Naive thymus-derived CD4-positive, alpha-beta T cell (primary cell): ENCODE data around the gene PRKN. TPM values are rescaled to one million over a fixed set of nuclear protein-coding genes. Genes with fewer than 3 reads are reported as not detected.

Experiments
- ATAC-seq: fragments of 150-1000 bp; cut with Tn5 transposase; 2 replicates; pipeline ENCODE4 v1.10.0; 2021; ENCODE audit warnings: mild to moderate bottlenecking, moderate library complexity
- CTCF ChIA-PET: fragments of 350-600 bp; sonication (Branson Sonifier 250); formaldehyde crosslinking; loops from one replicate; lab custom pipeline; 2021; ENCODE audit warnings: antibody characterized with exemption; lab: Charles Lee
- POLR2A ChIA-PET: fragments of 350-600 bp; sonication (Branson Sonifier 250); formaldehyde crosslinking; loops from one replicate; lab custom pipeline; 2021; ENCODE audit warnings: antibody characterized with exemption, inconsistent platforms; lab: Charles Lee
- DNase-seq, 9 donors: peaks; one replicate each; pipeline versions ENCODE4 v3.0.0 to v3.0.0-alpha.2; 2020 to 2022; ENCODE audit warnings: mixed read lengths in 1 of 9
- H3K27ac ChIP-seq: one replicate; pipeline ENCODE4 v1.7.0; 2013; ENCODE audit warnings: mild to moderate bottlenecking, low read depth, low read length, moderate library complexity
- H3K27me3 ChIP-seq, 2 donors: one replicate each; pipeline ENCODE4 v1.7.0; 2013; ENCODE audit warnings: low read length in 2 of 2, mild to moderate bottlenecking in 2 of 2, moderate library complexity in 2 of 2; ENCODE audit not compliant: control insufficient read depth in 2 of 2, insufficient read depth in 2 of 2
- H3K36me3 ChIP-seq, 3 experiments: 1 replicate in 2 of 3; 2 replicates in 1 of 3; pipeline ENCODE4 v1.7.0; 2013; ENCODE audit warnings: low read length in 3 of 3, mild to moderate bottlenecking in 3 of 3, moderate library complexity in 1 of 3; ENCODE audit not compliant: insufficient read depth in 3 of 3, control insufficient read depth in 2 of 3
- H3K4me1 ChIP-seq, 2 donors: one replicate each; pipeline ENCODE4 v1.7.0; 2013; ENCODE audit warnings: low read length in 2 of 2, mild to moderate bottlenecking in 2 of 2, moderate library complexity in 1 of 2; ENCODE audit not compliant: control insufficient read depth in 2 of 2, insufficient read depth in 2 of 2
- H3K4me3 ChIP-seq: 2 replicates; pipeline ENCODE4 v1.7.0; 2013; ENCODE audit warnings: mild to moderate bottlenecking, low read length
- H3K9me3 ChIP-seq, 3 experiments: 1 replicate in 2 of 3; 2 replicates in 1 of 3; pipeline ENCODE4 v1.7.0; 2013; ENCODE audit warnings: low read length in 3 of 3; ENCODE audit not compliant: control insufficient read depth in 2 of 3
- H3K27ac Mint-ChIP-seq, 9 donors: one replicate each; pipeline ENCODE4 v1.8.0; 2020 to 2022; ENCODE audit warnings: mixed read lengths in 9 of 9, mild to moderate bottlenecking in 8 of 9, moderate library complexity in 5 of 9, inconsistent platforms in 2 of 9
- H3K27me3 Mint-ChIP-seq, 5 donors: one replicate each; pipeline ENCODE4 v1.8.0; 2021 to 2022; ENCODE audit warnings: mixed read lengths in 5 of 5, mild to moderate bottlenecking in 1 of 5
- H3K36me3 Mint-ChIP-seq, 5 donors: one replicate each; pipeline ENCODE4 v1.8.0; 2020 to 2022; ENCODE audit warnings: mixed read lengths in 5 of 5, mild to moderate bottlenecking in 3 of 5, inconsistent platforms in 1 of 5
- H3K4me1 Mint-ChIP-seq, 7 donors: one replicate each; pipeline ENCODE4 v1.8.0; 2020 to 2022; ENCODE audit warnings: mixed read lengths in 7 of 7, mild to moderate bottlenecking in 3 of 7, inconsistent platforms in 1 of 7
- H3K4me3 Mint-ChIP-seq, 10 donors: one replicate each; pipeline ENCODE4 v1.8.0; 2020 to 2022; ENCODE audit warnings: mild to moderate bottlenecking in 10 of 10, mixed read lengths in 10 of 10, moderate library complexity in 6 of 10, inconsistent platforms in 2 of 10
- H3K9me3 Mint-ChIP-seq, 11 donors: one replicate each; pipeline ENCODE4 v1.8.0; 2020 to 2022; ENCODE audit warnings: mixed read lengths in 11 of 11, mild to moderate bottlenecking in 4 of 11, inconsistent platforms in 1 of 11, moderate library complexity in 1 of 11
- intact Hi-C, 2 donors: fragments of 100-400 bp; cut with micrococcal nuclease; formaldehyde crosslinking; loops; one replicate each; pipeline ENCODE4 v1.15.1; 2023
- polyA plus RNA-seq, 2 donors: library from polyadenylated mRNA; unstranded; fragments of 300-500 nt; fragmentation: Illumina TruSeq; gene quantifications; one replicate each; pipeline ENCODE4 v1.2.3, GENCODE V29; 2021
- total RNA-seq, 6 experiments: library from RNA in 5 of 6; stranded (reverse) in 5 of 6; gene quantifications; 1 replicate in 5 of 6; 2 replicates in 1 of 6; pipeline ENCODE4 v1.2.3 and lab custom pipeline; 2021 to 2026

The PRKN gene
- total and polyA plus RNA-seq, 7 experiments from 2014 or later: 0.44 to 10.3 (median 8.1) TPM

DNA sequence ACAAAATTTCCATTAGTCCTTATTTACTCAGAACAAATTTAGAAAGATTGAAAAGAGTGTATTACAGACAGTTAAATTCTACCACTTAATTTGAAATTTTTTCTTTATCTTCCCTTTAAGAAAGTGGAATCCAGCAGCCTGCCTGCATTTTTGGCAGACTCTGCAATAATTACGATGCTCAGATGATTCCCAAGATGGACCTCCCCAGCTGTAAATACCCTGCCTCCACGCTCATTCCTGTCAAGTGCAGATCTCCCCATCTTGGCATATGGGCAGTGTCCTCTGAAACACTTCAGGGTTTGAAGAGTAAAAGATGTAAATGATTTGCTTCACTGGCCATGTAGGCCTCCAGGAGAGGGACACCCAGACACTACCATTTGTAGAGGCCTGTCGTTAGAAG is 471.2 kb downstream of the PRKN start:
- H3K9me3 Mint-ChIP-seq: peaks cover 0 to 4% (median 0%) of the 10 kb centered on the region in 11 donors
- POLR2A ChIA-PET: interaction anchor here (0.6 kb wide), 1 partner anchor 1241 kb away, joined by 4 read pairs; no protein-coding TSS in a partner anchor

DNA sequence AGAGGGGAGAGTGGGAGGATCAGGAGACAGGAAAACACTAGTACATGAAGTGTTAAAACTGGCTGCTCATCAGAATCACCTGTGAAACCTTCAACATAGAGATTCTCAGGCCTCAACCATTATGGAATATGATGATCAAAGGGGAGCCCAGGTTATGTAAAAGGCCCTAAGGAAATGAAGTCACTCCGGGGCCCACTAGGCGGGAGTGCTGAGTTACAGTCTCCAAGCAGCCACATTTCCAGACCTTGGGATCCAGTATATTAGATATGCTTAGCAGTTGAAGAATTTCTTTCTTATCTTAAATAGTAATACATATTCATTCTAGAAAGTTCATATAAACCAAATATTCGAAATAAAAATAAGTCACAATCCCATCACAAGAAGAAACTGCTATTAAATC is 476.3 kb downstream of the PRKN start:
- DNase-seq (no peak), ATAC-seq (no peak)
- H3K27ac ChIP-seq: no peak overlapping the region
- Mint-ChIP-seq H3K27me3 (no peaks in the 10 kb centered on the region), H3K27ac (no peak overlapping the region), H3K4me3 (no peak overlapping the region), H3K36me3 (peaks cover 0 to 9% (median 7%) of the 10 kb centered on the region in 5 donors), H3K4me1 (no peaks in the 10 kb centered on the region), H3K9me3 (peaks cover 0 to 6% (median 0%) of the 10 kb centered on the region in 11 donors)
- CTCF ChIA-PET: no interaction called here
- H3K9me3 ChIP-seq: no peaks in the 10 kb centered on the region
- H3K4me1 ChIP-seq: no peaks in the 10 kb centered on the region
- no peaks in the 10 kb centered on the region for H3K27me3 ChIP-seq
- intact Hi-C loops: no loop called here
- H3K36me3 ChIP-seq: no peaks in the 10 kb centered on the region
- H3K4me3 ChIP-seq: no peak overlapping the region
- POLR2A ChIA-PET: no interaction called here

More for the DNA sequence above, 471.2 kb downstream of the PRKN start:
- Histone ChIP-seq H3K4me1 (no peaks in the 10 kb centered on the region), H3K27me3 (no peaks in the 10 kb centered on the region), H3K36me3 (no peaks in the 10 kb centered on the region), H3K9me3 (no peaks in the 10 kb centered on the region), H3K4me3 (no peak overlapping the region), H3K27ac (no peak overlapping the region)
- intact Hi-C loops: no loop called here
- Mint-ChIP-seq H3K4me1 (no peaks in the 10 kb centered on the region), H3K27ac (no peak overlapping the region), H3K36me3 (peaks cover 0 to 35% (median 28%) of the 10 kb centered on the region in 5 donors), H3K27me3 (no peaks in the 10 kb centered on the region), H3K4me3 (no peak overlapping the region)
- DNase-seq (no peak), ATAC-seq (no peak)
- CTCF ChIA-PET: no interaction called here

DNA sequence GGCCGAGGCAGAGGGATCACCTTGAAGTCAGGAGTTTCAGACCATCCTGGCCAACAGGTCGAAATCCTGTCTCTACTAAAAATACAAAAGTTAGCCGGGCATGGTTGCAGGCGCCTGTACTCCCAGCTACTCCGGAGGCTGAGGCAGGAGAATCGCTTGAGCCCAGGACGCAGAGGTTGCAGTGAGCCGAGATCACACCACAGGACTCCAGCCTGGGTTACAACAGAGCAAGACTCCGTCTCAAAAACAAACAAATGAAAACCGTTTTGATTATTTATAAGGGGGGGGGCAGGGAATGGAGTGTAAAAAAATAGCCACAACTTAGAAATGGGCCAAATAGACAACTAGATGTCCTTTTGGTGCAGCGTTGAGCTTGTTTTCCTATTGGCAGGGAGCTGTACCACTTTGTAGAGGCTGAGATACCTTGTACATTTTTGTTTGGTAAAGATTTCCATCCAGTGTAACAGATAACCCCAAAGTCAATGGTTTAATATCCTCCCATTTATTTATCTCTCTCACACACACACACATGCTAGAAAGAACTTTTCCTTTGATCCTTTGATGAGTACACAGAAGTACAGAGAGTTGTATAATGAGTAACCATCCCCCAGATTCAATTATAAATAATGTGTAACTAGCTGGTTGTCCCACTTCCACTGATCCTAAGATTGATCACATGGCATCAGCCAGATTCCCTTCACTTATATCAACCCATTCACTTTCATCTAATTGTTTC is 477.5 kb downstream of the PRKN start:
- Mint-ChIP-seq H3K27ac (no peak overlapping the region), H3K36me3 (peaks cover 0 to 9% (median 7%) of the 10 kb centered on the region in 5 donors)
- intact Hi-C loops: no loop called here

DNA sequence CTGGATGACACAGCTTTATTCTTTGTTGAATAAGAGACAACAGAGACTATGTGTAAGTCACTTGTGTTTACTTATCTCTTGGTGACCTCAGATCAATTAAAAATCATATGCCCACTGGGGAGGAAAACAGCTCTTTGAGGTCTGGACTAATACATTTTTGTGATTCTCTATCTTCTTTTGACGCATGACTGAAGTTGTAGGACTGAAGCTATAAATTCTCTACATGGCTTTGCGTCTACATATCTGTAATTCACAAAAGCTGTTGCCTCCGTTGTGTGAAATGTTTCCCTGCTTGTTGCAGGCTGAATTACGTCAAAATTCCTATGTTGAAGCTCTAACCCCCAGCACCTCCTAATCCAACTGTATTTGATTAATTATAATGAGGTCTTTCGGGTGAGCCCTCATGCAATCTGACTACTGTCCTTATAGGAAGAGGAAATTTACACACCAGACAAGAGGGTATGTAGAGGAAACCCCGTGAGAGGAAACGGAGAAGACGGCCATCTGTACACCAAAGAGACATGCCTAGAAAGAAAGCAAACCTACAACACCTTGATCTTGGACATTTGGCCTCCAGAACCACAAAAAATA is 481.6 kb downstream of the PRKN start:
- Histone ChIP-seq H3K4me1 (no peaks in the 10 kb centered on the region), H3K27ac (no peak overlapping the region), H3K9me3 (no peaks in the 10 kb centered on the region), H3K36me3 (no peaks in the 10 kb centered on the region), H3K27me3 (no peaks in the 10 kb centered on the region), H3K4me3 (no peak overlapping the region)
- DNase-seq (no peak), ATAC-seq (no peak)
- no peak overlapping the region for H3K4me3 Mint-ChIP-seq
- intact Hi-C loops: no loop called here
- H3K4me1 Mint-ChIP-seq: no peaks in the 10 kb centered on the region
- ChIA-PET POLR2A (no interaction called here), CTCF (no interaction called here)
- H3K27me3 Mint-ChIP-seq: no peaks in the 10 kb centered on the region
- H3K27ac Mint-ChIP-seq: no peak overlapping the region
- peaks cover 0 to 3% (median 0%) of the 10 kb centered on the region in 11 donors for H3K9me3 Mint-ChIP-seq
- peaks cover 0 to 9% (median 0%) of the 10 kb centered on the region in 5 donors for H3K36me3 Mint-ChIP-seq

More for the DNA sequence above, 477.5 kb downstream of the PRKN start:
- no peaks in the 10 kb centered on the region for H3K4me1 ChIP-seq
- no peaks in the 10 kb centered on the region for H3K27me3 ChIP-seq
- ChIA-PET POLR2A (no interaction called here), CTCF (no interaction called here)
- H3K27ac ChIP-seq: no peak overlapping the region
- H3K4me3 ChIP-seq: no peak overlapping the region
- no peaks in the 10 kb centered on the region for H3K9me3 ChIP-seq
- DNase-seq: no peak
- Mint-ChIP-seq H3K27me3 (no peaks in the 10 kb centered on the region), H3K4me3 (no peak overlapping the region), H3K9me3 (peaks cover 0 to 6% (median 0%) of the 10 kb centered on the region in 11 donors), H3K4me1 (no peaks in the 10 kb centered on the region)
- no peaks in the 10 kb centered on the region for H3K36me3 ChIP-seq
- ATAC-seq: no peak

DNA sequence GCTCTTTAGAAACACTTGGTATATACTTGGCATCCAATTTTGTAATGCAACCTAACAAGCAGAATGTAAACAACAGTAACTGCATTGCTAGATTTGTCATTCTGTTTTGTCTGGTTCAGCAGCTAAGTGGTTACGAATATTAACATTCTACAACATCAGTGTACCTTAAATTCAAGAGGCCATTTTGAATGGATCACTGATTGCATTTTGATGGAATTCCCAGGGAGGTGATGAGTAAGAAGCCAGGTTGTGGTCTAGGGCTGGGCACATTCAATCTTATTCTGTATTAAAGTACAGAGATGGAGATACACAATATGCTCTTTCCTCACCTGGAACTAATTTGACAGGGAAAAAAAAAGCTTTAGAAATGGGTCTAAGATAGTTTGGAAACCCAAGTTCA is 483.5 kb downstream of the PRKN start:
- DNase-seq (no peak), ATAC-seq (no peak)
- no peaks in the 10 kb centered on the region for H3K4me1 ChIP-seq
- ChIA-PET CTCF (no interaction called here), POLR2A (no interaction called here)
- no peaks in the 10 kb centered on the region for H3K9me3 ChIP-seq
- no peaks in the 10 kb centered on the region for H3K36me3 ChIP-seq
- no peak overlapping the region for H3K4me3 ChIP-seq
- intact Hi-C loops: no loop called here
- H3K27ac ChIP-seq: no peak overlapping the region
- H3K4me1 Mint-ChIP-seq: no peaks in the 10 kb centered on the region
- no peaks in the 10 kb centered on the region for H3K27me3 Mint-ChIP-seq
- H3K27me3 ChIP-seq: no peaks in the 10 kb centered on the region
- H3K9me3 Mint-ChIP-seq: no peaks in the 10 kb centered on the region
- H3K36me3 Mint-ChIP-seq: peaks cover 0 to 5% (median 0%) of the 10 kb centered on the region in 5 donors
- no peak overlapping the region for H3K27ac Mint-ChIP-seq
- H3K4me3 Mint-ChIP-seq: no peak overlapping the region

DNA sequence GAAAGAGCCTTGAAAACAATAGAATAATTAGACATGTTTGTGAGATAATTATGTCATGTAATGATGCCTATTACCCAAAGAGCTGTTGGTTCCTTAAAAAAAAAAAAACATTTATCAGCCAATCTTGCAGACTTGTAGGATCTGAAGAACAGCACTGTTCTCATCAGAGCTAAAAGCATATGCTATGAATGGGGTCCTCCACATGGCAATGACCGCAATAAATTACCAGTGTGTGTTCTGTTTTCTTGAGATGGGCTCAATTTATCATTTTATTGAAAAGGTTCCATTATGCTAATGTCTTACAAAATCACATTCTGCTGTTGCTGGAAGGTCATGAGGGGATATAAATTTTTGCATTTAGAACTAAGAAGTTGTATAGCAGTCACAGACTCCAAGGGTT is 484.7 kb downstream of the PRKN start:
- Mint-ChIP-seq H3K27me3 (no peaks in the 10 kb centered on the region), H3K36me3 (no peaks in the 10 kb centered on the region), H3K9me3 (no peaks in the 10 kb centered on the region), H3K27ac (no peak overlapping the region), H3K4me3 (no peak overlapping the region), H3K4me1 (no peaks in the 10 kb centered on the region)
- no peaks in the 10 kb centered on the region for H3K4me1 ChIP-seq
- ChIA-PET POLR2A (no interaction called here), CTCF (no interaction called here)
- no peak overlapping the region for H3K4me3 ChIP-seq
- H3K36me3 ChIP-seq: no peaks in the 10 kb centered on the region
- no peaks in the 10 kb centered on the region for H3K27me3 ChIP-seq
- no peak for DNase-seq
- H3K9me3 ChIP-seq: no peaks in the 10 kb centered on the region
- intact Hi-C loops: no loop called here
- H3K27ac ChIP-seq: no peak overlapping the region
- ATAC-seq: no peak

DNA sequence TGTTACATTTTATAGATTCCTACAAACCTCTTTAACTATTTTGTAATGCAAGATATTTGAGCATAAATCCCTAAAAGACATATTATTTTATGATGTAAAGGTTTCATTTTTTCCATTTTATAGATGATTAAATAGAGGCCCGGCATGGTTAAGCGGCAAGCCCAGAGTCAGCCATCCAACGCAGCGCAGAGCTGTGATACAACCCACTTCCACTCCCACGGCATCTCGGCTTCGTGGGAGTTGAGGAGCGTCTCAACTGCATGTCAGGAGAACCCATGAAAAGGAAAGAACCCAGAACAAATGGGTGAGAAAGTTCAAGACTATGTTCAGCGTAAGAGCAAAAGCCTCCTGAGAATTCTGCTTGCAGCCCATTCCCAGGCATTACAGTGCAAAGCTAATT is 488.2 kb downstream of the PRKN start:
- H3K4me3 ChIP-seq: no peak overlapping the region
- peaks cover 0 to 2% (median 0%) of the 10 kb centered on the region in 11 donors for H3K9me3 Mint-ChIP-seq
- H3K4me1 ChIP-seq: no peaks in the 10 kb centered on the region
- ATAC-seq (no peak), DNase-seq (no peak)
- no peaks in the 10 kb centered on the region for H3K36me3 ChIP-seq
- H3K36me3 Mint-ChIP-seq: no peaks in the 10 kb centered on the region
- H3K4me3 Mint-ChIP-seq: no peak overlapping the region
- no peak overlapping the region for H3K27ac ChIP-seq
- POLR2A ChIA-PET: no interaction called here
- no peak overlapping the region for H3K27ac Mint-ChIP-seq
- H3K9me3 ChIP-seq: no peaks in the 10 kb centered on the region
- CTCF ChIA-PET: no interaction called here
- no peaks in the 10 kb centered on the region for H3K27me3 ChIP-seq
- peaks cover 0 to 1% (median 0%) of the 10 kb centered on the region in 7 donors for H3K4me1 Mint-ChIP-seq
- H3K27me3 Mint-ChIP-seq: no peaks in the 10 kb centered on the region
- intact Hi-C loops: no loop called here
